HG02970 (cell line): Measurements from ENCODE around the gene GABRB3.

Source experiments
- ATAC-seq: cut with Tn5 transposase; IDR thresholded peaks from one replicate; pipeline ENCODE4 v1.9.1; 2021; ENCODE audit warnings: mild to moderate bottlenecking, moderate library complexity, moderate number of reproducible peaks; ENCODE audit not compliant: unreplicated experiment, low FRiP score

Gene GABRB3

DNA sequence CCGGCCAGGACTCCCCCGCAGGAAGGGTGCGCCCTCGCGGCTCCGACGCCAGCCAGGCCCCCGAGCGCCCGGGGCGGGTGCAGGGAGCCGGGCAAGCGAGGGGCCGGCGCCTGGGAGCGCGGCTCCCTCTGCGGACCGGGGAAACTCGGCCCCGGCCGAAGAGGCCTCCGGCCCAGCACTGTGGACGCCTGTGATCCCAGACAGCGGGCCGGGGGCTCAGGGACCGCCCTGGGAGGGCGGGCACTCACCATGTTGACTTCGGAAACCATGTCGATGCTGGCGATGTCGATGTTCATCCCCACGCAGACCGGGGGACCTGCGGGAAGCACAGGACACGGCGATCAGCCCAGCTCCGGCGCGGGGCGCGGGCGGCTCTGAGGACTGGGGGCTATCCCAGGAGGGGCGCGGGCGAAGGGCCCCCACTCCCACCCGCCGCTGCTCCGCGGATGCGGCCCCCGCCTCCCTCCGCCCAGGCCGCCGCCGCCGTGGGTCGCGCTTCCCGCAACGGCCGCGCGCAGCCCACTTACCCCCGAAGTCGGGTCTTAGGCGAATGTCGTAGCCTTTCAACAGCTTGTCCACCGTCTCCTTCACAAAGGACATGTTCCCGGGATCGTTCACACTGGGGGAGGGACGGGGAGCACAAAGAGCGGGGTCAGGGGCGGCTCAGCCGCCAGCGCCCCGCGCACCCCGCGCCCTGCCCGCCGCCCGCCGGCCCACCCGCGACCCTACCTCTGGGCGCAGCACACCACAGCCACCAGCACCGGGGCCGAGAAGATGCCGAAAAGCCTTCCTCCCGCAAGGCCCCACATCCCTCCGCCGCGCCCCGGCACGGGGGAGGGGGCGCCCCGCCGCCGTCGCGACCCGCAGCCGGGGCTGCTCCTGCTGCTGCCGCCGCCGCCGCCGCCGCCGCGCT lies at the start of gene GABRB3:
Gene GABRB3, minus strand, starts transcription at position 913 of the 913 bp plus-strand sequence.
- no peak for ATAC-seq

DNA sequence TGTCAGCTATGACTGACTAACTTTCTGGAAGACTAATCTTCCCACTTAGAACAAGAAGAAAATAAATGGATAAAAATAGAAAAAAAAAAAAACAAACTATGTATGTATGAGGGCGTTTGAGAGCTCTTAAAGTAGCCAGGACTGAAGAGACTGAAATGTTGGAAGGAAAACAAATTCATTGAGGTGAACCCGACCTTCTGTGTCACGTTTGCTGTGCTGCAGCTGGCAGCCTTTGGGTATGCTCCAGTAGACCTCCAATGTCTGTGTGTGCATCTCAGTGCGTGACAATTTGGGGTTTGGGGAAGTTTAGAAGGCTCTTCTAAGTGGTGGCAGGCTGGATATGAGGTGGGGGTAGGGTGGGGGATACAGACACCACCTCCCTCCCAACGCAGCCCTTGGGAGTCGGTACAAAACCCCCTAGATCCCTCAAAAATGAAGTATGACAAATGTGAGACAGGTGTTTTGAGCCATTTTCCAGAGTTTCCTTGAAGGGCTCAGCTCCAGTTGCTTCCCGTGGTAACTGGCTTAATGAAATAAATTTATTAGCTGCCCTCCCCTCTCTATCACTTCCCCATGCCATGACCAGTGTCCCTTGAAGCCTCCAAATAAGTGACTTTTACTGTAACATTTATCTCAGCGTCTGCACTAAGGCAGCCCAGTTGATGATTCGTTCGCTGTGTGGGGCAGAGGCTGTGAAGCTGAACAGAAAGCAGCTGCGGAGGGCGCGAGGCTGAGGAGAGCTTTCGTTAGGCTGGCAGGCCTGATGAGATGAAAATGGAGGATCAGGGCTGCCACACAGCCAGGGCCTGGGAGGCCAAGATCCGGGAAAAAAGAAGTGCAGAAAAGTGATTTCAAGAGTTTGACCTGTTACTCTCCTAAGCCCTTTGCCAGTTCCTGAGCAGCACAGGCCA lies 34.9 kb upstream of the GABRB3 start:
- no peak for ATAC-seq

DNA sequence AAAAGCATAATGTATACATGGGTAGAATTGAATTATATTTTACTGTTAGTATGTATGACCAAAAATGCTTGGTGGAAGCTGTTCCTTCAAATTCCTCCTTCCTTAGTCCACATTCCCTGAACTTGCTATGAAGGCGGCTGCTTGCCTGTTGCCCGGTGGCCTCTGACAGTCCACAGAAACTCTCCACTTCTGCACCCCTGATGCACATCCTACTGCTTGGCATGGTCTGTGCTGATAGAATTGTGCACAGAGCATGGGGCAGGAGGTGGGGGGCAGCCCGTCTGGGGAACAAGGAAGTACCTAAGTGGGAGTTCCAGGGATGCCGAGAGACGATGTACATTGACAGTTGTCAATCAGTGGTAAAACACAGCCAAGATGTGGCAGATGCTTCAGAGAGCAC lies 33.7 kb upstream of the GABRB3 start:
- no peak for ATAC-seq

DNA sequence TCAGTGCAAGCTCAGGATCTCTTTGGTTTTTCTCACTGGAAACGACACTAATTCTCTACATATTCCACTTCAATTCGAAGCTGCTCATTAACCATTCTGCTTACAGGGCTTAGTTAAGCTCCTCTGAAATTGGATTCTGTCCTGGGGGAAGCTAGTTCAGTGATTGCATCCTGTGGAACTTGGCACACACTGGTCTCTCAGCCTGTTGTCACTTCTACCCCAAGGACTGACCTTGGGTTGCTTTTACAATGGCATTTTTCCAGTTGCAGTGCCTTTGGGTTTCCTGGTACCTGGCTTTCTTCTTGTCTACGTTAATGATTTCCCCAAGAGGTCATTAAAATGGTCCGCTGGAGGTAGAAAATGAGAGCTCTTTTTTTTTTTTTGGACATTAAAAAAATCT lies 33.3 kb upstream of the GABRB3 start:
- ATAC-seq: no peak

DNA sequence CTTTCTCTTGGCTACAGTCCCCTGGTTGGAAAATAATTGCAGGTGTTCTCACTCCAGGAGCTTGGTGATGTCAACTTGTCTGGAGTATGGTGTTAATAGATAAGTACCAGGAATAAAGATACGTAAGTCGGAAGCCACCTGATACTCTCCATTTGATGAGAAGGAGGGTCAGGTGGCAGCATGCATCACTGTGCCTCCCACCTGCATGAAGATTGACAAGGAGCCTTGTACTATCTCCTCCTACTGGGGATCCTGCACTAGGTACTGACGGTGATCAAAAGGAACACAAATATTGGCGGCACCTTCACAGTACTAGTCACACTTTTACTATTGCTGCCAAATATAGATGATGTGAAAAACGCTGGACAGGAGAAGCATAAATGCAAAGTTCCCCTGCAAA lies 32.6 kb upstream of the GABRB3 start:
- ATAC-seq: no peak

DNA sequence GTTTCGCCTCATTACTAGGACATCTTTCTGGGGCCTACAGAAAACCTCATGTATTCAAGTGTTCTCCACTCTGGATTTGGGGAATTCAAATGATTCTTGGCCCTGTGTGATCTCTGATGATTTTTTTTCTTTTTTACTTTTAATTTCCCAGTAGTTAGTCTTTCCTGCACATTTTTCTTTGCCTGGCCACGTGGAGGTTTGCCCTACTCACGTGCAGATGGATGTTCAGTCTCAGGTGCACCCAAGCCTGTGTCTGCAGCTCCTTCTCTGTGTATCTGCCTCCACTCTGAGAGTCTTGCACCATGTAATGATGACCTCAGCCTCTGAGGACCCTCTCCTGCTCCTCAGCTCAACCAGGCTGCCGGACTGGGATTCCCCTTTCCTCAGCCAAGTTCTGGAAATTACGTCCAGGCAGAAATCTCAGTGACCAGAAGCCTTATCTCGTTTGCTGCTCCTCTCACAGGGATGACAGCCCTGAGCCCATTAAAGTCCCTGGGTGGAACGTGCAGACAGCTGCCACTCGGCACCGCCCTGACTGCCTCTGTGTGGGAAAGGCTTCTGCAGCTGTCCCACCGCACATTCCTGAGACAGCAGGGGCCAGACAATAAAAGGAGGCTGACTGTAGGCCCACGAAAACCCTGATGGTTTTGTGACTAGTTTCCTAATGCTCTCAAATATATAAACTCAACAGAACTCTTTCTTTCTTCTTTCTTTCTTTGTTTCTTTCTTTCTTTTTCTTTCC lies 31.4 kb upstream of the GABRB3 start:
- no peak for ATAC-seq

DNA sequence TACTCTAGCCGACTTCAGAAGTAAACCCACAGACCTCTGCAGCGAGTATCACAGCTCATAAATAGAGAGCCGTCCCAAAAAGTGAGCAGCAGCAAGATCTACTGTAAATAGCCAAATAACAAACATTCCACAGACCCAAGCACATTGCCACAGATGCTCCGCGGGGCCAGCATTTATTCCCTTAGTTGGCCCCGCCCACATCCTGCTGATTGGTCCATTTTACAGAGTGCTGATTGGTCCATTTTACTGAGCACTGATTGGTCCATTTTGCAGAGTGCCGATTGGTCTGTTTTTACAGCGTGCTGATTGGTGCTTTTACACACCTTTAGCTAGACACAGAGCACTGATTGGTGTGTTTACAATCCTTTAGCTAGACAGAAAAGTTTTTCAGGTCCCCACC lies 17.3 kb upstream of the GABRB3 start:
- ATAC-seq: no peak

DNA sequence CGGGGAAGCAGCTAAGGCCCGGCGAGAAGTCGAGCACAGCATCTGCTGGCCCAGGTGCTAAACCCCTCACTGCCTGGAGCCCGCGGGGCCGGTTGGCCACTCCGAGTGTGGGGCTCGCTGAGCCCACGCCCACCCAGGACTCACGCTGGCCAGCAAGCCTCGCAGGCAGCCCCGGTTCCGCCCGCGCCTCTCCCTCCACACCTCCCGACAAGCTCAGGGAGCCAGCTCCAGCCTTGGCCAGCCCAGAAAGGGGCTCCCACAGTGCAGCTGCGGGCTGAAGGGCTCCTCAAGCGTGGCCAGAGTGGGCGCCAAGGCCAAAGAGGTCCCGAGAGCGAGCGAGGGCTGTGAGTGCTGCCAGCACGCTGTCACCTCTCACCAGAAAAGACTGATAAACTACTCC lies 8.9 kb upstream of the GABRB3 start:
- no peak for ATAC-seq

DNA sequence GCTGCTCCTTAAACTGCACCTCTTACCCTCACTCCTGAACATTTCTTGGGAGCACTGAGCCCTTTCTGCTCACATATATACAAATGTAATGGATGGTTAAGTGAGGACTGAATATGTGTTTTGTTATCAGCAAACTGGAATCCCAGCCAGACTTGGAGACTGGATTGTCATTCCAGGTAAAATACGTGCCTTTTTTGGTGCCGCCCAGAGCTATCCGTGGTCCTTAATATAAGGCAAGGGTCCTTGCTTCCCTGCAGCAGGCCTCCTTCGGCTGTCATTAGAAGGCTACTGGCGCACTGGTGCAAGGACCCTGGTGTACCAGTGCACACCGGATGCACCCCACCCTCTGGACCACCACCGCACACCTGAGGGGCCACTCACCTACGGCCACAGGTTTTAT lies 1.1 kb upstream of the GABRB3 start:
- ATAC-seq: no peak

DNA sequence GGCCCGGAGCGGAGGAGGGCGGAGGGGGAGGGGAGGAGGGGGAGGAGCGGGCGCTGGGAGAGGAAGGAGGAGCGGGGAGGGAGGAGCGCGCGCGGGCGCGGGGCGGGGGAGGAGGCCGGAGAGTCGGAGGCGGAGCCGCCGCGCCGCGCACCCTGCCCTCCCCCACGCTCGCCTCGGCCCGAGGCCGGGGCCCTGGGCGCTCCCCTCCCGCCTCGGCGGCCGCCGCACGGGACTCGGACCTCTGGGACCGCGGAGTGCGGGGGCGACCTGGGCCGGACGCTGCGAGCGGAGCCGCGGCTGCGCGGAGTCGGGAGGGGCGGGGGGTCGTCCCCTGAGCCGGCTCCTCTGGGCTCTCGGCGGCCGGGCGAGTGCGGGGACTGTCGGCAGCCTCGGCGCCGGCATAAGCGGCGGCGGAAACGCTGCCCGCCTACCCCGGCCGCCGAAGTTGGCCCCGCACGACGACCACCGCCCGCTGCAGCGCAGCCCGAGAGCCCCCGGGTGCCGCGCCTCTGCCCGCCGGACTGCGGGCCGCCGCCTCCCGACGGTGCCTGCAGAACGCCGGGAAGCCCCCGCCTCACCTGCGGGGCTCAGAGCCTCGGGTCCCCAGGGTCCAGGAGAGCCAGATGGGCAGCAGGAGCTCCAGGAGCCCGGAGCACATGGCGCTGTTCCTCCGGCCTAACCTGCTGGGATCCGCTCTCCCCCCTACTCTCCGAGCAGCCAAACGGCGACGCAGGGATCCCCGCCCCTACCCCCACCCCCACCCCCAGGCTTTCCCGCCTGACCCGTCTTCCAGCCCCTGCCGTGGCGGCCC lies 406 bp upstream of the GABRB3 start:
- no peak for ATAC-seq

DNA sequence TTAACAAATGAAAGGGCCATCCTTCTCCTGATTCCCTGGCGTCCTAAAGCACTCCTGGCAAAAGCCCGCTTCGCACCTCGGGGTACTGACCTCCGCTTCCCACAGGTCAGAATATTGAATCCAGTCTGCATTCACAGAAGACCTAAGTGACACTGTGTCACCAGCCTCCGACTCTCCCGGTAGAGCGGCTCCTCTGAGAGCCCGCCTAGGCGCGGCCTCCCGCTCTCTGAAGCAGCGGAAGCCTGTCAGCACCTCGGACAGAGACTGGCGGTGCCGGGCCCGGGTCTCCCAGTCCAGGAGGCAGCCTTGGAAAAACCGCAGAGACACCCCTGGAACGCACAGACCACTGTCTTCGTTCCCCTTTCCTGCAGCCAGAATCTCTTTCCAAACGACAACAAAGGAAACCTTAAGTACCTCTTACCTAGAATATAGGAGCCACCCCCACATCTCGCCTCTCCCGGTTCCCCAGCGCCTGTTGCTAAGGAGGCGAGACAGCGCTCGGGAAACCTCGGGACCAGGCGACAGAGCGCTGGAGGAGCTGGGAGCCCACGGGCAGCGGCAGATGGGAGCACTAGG lies 1.2 kb downstream of the GABRB3 start:
- no peak for ATAC-seq

DNA sequence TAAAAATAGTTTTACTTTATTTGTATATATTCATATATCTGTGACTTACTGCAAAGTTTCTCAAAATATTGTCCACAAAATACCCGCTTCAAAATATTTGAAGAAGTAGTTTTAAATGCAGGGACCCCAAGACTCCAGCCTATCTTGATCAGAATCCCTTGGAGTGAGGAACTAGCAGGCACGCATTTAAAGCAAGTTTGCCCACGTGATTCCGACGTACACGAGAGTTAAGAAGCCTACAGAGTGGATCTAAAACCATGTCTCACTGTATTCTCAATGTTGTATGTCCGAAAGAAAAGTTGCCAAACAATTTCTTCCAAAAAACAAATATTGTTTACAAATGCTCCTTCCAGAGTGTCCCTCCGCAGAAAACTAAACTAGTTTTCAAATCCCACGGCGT lies 1.7 kb downstream of the GABRB3 start:
- ATAC-seq: no peak

DNA sequence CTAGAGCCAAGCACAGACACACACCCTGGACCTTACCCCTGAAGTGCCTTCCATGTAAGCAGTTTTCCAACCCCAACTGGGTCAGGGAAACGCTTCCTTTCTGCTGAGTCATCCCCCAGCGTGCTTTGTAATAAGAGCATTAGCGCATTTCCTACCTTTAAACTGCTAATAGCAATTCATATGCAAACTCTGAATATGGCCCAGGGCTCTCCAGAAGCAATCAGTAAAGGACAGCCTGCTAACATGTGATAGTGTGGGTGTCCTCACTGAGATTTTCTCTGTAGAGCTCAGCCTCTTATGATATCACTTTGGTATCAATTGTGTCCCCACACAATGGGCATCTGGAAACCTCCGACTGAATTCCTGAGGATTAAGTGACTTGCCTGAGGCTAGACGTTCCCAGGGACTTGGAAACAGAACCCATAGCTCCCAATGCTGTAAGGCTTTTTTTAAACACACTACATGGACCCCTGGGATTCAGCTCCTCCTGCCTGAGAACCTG lies 5.6 kb downstream of the GABRB3 start:
- no peak for ATAC-seq

DNA sequence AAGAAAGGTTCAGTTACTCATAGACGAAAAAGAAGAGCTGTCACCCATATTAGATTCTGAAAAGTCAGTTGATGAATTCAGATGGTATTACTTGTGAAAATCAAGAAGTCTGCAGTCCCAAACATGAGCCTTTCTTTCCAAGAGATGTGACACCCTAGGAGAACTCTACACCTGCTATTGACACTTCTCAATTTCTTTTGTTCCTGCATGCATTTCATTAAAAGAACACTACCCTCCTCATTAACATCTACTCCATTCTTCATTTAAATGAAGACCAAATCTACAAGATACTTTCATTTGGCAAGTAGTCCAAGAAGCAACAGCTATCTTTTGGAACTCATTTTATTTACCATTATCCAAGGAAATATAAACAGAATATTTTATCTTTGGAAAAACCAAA lies 6.6 kb downstream of the GABRB3 start:
- no peak for ATAC-seq

DNA sequence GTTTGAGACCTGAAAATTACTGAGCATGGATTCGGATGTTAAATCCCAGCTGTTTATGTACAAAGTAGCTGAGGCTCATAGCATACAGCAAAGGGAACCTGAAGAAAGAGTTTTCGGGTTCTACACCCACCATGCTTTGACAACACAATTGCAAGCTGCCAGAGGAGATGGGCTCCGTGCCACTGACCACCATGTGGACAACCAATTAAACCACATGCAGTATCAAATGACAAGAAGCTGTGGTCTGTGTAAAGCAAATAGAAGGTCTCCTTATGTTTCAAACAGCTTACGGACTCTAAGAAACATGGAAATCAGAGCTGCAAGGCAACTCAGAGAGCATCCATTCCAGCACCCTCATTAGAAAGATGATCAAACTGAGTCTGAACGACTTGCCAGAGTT lies 12.9 kb downstream of the GABRB3 start:
- ATAC-seq: no peak

DNA sequence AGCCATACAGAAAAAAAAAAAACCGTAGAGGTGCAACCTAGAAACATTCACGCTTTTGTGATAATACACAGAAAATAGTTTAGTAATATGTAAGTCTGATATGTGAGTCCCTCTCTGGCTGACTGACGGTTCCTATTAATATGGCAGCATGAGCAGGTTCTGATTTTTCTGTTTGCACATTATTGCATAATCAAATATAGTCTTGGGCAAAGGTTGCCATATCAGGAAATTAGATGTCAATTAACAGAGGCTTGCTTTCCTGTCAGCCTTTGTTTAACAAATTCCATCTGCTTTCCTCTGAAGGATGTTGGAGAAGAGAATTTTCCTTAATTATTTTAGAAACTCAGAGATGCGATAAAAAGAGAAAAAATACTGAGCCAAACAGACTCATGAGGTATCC lies 14.8 kb downstream of the GABRB3 start:
- no peak for ATAC-seq

DNA sequence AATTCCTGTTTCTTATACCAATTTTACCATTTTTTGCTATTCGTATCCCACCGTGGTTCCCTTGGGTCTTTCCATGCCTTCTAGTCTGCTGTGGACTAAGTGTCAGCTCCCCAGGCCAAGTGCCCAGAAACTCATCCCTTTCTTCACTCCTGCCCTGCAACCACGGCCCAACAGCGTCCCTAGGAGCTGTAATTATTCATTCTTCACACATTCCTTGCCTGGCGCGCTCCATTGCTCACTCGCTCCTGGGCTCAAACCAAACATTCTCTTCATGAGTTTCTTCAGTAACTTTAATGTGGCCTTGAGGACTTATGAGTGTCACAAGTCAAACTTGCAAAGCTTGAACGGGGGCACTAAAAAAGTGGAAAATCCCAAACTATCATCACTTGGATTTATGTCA lies 15.7 kb downstream of the GABRB3 start:
- no peak for ATAC-seq

DNA sequence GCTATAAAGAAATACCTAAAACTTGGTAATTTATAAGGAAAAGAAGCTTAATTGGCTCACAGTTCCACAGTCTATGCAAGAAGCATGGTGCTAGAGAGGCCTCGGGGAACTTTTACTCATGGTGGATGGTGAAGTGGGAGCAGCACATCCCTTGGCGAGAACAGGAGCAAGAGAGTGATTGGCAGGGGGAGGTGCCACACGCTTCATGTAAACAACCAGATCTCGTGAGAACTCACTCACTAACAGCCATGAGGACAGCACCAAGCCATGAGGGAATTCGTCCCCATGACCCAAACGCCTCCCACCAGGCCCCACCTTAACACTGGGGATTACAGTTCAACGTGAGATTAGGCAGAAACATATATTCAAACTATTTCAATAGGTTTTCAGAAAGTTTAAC lies 28.0 kb downstream of the GABRB3 start:
- no peak for ATAC-seq

DNA sequence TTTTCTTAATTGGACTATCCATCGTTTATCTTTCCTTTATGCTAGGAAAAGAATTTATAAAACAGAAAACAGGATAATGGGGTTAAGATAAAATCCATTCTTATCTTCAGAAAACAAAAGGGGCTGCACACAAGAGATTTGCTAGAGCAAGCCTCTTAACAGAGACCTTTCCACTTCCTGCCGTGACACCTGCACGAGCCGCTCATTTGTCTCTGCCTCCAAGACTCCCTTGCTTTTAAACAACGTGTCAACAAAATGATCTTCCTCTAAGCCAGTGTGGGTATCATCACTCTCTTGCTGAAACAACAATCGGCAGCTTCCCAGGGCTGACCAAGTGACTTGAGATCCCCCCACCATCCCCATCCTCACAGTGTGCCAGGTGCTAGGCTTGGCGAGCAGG lies 33.1 kb downstream of the GABRB3 start:
- ATAC-seq: no peak
